GM18511 (cell line): ENCODE data around the gene SARM1.

Experiments
- ATAC-seq: cut with Tn5 transposase; IDR thresholded peaks from one replicate; pipeline ENCODE4 v1.9.1; 2021; ENCODE audit warnings: mild to moderate bottlenecking, moderate library complexity; ENCODE audit not compliant: unreplicated experiment

SARM1 gene

GRCh38 chr17:28392491-28392890 lies 21.0 kb downstream of the SARM1 start:
- no peak for ATAC-seq

DNA sequence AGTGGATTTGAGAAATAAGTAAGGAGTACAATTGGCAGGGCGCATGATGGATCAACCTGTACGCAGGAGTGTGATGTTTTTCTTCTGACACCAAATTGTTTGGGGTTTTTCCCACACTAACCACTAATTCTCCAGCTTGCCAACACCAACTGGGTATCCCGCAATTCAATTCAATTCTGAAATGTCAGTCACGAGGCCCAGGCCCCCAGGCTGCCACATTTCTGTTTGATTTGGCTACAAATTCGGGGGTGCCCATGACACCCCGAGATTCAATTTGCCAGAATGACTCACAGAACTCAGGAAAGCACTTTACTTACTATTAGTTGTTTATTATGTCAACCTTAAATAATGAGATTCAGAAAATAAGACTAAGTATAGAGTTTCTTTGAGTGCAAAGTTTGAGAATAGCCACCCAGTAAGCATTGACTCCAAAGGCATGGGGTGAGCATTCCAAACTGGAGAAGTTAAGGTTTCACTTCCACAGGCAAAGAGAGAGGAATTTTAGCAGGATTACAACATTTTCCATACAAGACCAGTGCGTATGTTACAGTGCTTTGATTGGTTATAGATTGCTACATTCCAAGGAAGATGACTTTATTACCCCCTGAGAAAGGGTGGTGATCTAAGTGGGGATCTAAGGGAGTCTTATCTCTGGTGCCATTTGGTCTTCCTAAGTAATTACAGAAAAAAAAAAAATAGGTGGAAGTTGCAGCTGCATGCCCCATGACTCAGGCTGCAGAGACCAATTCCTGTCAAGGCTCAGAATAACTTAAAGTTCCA lies 23.0 kb downstream of the SARM1 start:
- no peak for ATAC-seq

- no peak for ATAC-seq
Observed at GRCh38 chr17:28395426-28395825, 23.9 kb downstream of the SARM1 start.

DNA sequence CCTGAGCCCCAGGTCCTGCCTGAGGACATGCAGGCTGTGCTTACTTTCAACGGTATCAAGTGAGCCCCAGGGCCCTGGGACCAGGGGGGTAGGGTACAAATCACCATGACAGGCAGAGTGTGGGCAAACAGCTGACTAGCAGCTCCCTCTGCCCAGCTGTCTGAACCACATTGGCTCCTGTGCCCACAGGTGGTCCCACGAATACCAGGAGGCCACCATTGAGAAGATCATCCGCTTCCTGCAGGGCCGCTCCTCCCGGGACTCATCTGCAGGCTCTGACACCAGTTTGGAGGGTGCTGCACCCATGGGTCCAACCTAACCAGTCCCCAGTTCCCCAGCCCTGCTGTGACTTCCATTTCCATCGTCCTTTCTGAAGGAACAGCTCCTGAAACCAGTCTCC lies 24.5 kb downstream of the SARM1 start:
- ATAC-seq, result no peak

GRCh38 chr17:28396635-28397239 lies 25.2 kb downstream of the SARM1 start:
- ATAC-seq, result no peak

DNA sequence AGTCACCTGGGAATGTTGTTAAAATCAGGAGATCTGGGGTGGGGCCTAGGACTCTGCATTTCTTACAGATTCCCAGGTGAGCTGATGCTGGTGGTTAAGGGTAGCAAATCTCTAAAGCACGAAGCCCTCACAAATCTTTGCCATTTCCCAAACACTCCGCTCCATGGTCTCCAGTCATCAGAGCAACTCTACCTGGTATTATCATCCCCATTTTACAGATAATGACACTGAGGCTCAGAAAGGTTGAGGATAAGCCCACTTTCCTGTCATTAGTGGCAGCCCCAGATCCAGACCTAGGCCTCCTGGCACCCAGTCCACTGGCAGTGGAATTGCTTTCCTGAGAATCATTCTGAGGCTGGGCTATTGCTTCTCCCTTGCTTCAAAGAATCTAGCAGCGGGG lies 25.8 kb downstream of the SARM1 start:
- ATAC-seq, result no peak

- no peak for ATAC-seq
Observed at GRCh38 chr17:28397687-28398279, 26.3 kb downstream of the SARM1 start.

DNA sequence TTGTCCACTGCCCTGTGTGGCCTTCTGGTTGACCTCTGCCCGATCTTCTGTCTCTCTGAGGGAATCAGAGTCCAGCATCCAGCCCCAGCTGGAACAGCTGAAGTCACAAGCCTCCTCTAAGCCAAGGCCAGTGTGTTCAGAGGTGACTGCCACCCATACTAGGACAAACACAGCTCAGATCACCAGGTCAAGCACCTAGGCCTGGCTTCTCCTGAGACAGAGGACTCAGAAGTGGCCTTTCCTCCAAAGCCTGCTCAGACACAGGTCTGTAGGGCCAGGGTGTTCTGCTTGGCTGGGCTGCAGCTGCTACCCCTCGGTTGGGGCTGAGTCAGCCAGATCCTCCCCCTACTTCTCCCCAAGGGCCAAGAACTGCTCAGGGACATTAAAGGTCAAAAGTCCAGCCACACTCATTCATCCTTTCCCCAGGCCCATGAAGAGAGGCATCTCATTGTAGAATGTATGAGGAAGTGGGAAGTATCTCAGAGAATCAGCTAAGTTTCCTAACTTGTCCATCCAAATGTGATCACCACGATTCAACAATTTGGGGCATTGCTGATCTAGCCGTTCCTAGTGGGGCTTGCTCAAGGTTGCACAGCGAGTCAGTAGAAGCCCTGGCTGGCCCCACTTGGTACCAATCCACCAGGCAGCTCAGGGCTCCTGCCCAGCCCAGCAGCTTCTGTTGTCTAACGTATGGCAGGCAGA lies 26.9 kb downstream of the SARM1 start:
- ATAC-seq, result peak; percentile 69

DNA sequence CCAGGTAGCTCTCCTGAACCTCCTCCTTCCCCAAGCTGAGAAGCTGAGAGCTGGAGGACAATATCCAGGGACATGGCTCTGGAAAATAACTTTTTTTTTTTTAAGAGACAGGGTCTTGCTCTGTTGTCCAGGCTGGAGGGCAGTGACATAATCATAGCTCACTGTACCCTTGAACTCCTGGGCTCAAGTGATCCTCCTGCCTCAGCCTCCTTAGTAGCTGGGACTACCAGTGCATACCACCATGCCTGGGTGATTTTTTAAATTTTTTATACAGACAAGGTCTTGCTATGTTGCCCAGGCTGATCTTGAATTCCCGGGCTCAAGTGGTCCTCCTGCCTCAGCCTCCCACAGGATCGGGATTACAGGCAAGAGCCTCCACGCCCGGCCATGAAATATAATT lies 28.3 kb downstream of the SARM1 start:
- ATAC-seq, result no peak

DNA sequence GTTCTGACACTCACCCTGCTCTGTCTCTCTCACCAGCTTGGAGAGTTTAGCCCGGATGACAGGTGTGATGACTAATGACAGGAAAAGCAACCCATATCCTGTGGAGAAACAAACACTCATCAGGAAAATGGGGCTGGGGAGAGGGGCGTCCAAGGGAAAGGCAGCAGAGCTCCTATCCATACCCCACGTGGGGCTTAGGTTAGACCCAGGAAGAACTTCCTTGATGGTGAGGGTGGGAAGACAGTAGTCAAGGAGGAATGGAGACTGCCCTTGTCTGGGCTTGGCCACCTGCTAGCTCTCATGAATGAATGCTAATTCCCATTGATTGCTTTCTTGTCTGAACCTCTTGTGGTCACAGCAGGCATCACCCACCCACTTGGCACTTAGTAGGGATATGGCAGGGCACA lies 30.7 kb downstream of the SARM1 start:
- no peak for ATAC-seq

- ATAC-seq, result no peak
Observed at GRCh38 chr17:28402844-28403243, 31.4 kb downstream of the SARM1 start.

DNA sequence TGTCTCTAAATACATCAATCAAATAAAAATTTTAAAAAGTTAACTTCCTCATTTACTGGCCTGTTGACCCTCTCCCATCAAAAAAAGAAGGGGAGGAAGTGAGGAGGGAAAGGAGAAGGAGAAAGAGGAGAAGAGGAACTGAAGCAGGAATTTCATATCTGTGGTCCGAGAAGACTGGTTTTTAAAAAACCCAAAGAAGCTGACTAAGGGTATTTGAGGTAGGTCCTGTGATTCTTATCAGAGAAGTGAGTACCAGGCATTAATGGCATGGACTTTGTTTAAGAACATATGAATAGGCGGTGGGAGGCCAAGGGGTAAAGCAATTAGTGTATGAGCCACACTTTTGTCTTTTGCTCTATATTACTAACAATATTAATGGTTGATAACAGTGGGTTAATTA lies 32.5 kb downstream of the SARM1 start:
- ATAC-seq, result no peak

DNA sequence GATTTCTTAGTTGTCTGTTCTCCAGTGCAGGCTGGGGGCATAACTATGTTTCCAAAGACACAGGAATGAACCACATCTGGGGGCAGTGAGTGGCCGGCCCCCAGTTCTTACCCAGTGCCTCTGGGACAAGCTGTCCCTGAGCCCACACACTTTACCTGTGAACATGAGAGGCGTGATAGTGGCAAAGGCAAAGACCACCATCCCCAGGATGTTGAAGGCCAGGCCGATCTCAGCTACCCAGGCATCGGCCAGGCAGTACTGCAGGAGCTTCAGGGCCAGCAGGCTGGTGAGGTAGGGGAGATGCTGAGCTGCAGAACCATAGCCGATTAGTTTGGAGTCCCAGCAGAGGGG lies 32.9 kb downstream of the SARM1 start:
- ATAC-seq, result no peak

DNA sequence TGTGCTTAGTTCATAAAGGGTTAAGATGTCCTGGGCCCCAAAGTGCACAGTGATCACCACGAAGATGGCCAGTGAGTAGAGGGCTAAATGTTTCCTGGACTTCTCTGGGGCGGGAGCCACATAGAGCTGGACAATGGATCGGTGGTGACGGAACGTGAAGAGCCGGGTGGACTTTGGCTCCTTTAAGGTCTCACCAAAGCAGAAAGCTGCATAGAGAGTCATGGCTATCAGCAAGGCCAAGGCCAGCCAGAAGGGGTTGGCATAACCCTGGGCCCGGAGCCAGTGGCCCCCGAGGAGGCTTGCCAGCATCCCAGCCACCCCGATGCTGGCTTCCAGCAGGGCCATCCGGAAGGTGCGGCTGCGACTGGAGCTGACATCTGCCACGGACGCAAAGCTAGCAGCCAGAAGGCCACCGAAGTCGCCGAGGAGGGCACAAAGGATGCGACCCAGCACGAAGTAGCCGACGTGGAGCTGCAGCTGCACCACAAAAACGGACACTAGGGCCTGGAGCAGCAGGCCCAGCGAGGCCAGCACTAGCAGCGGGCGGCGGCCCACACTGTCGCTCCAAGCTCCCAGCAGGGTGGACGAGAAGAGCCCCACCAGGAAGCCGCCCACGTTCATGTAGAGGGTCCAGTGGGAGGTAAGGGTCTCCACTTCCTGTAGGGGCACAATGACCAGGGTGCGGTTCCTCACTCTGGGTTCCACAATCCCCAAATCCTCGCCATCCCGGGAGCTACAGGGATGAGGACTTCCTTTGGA lies 33.5 kb downstream of the SARM1 start:
- no peak for ATAC-seq

GRCh38 chr17:28405632-28406472 lies 34.4 kb downstream of the SARM1 start, which contains the start of gene SLC46A1:
TSS of gene SLC46A1 (minus strand) at chr17:28406212. CDS start at chr17:28406114, 98 bp downstream.
- ATAC-seq, result peak; percentile 89

DNA sequence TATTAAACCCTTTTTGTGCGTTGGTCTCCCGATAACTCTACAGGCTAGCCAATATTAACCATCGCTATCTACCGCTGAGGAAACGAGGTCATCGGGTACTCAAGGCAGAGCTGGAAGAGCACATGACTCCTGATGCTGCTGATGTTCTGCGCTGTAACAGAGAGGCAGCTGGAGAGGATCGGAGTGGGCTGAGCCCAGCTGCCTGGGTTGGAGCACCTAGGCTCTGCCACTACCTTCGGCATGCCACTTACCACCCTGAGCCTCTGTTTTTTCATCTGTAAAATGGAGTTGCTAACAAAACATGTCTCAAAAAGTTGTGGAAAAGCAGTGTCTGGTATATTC lies 35.0 kb downstream of the SARM1 start:
- peak; percentile 12 for ATAC-seq

DNA sequence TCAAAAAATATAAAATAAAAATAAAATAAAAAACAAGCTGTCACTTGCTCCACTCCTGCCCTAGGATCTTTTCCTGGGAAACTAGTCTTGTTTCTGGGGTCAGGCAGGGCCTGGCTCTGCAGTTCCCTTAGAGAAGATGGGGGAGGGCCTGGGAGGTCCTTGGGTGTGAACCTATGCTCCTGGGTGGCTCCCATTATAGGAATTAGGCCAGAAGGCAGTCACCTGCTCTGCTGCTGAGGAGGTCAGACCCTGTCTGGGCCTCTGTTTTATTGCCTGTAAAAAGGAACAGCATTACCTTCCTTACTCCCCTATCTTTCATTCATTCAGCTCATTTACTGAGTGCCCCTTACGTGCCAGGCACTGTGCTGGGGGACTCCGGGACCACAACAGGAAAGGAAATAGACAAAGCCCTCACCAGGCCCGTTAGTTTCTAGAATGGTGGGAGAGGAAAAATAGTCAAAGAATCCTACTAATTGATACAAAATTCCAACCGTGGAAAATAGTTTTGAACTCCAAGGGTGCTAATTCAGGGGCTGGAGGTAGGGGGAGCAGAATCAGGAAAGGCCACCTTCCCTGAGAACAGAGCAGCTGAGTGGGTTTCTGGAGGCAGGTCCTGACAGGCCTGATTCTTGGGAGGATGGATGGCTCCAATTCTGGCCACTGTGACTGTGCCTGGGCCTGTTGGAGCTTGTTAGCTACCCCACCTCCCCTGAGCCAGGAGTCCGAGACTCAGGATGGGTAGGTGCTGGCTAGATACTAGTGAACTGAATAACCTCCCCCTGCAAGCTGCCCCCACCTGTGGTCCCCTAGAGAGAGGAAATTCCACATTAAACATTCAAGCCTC lies 35.9 kb downstream of the SARM1 start:
- no peak for ATAC-seq

GRCh38 chr17:28407974-28408306 lies 36.4 kb downstream of the SARM1 start:
- ATAC-seq, result no peak

DNA sequence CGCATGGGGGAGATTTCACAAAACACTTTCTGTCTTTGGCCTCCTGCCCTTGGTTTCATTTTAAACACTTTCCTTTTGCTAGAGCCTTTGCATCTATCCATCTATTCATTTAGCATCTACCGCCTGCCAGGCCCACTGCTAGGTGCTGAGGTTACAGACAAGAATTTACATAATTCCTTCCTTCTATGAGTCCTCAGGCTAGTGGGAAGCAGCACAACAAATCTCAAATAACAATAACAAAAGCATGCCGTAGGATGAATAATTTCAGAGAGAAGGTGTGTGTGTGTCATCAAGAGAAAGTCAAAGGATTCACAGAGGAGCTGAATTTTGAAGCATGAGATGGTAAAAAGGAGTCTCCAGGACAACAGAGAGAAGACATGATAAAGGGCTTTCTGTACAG lies 40.6 kb downstream of the SARM1 start:
- no peak for ATAC-seq
